Rectal smooth muscle tissue (tissue), 1 donor: ENCODE data around the gene PARP15.
"Not testable (repeated sequence)": the region's sequence is repeated elsewhere in the genome, so short reads cannot be mapped to it uniquely, and the experiment has no call there.

Experiments used
- H3K27ac ChIP-seq: one replicate; pipeline ENCODE4 v1.7.0; 2013; ENCODE audit warnings: low read depth, low read length, inconsistent platforms
- H3K27me3 ChIP-seq: one replicate; pipeline ENCODE4 v1.7.0; 2013; ENCODE audit warnings: low read length; ENCODE audit not compliant: control insufficient read depth, insufficient read depth
- H3K36me3 ChIP-seq: one replicate; pipeline ENCODE4 v1.7.0; 2013; ENCODE audit warnings: low read length; ENCODE audit not compliant: control insufficient read depth, insufficient read depth
- H3K4me1 ChIP-seq: one replicate; pipeline ENCODE4 v1.7.0; 2013; ENCODE audit warnings: low read length; ENCODE audit not compliant: control insufficient read depth, insufficient read depth
- H3K4me3 ChIP-seq: one replicate; pipeline ENCODE4 v1.7.0; 2013; ENCODE audit warnings: low read length
- H3K9ac ChIP-seq: one replicate; pipeline ENCODE4 v1.7.0; 2013; ENCODE audit warnings: low read length

PARP15 gene

DNA sequence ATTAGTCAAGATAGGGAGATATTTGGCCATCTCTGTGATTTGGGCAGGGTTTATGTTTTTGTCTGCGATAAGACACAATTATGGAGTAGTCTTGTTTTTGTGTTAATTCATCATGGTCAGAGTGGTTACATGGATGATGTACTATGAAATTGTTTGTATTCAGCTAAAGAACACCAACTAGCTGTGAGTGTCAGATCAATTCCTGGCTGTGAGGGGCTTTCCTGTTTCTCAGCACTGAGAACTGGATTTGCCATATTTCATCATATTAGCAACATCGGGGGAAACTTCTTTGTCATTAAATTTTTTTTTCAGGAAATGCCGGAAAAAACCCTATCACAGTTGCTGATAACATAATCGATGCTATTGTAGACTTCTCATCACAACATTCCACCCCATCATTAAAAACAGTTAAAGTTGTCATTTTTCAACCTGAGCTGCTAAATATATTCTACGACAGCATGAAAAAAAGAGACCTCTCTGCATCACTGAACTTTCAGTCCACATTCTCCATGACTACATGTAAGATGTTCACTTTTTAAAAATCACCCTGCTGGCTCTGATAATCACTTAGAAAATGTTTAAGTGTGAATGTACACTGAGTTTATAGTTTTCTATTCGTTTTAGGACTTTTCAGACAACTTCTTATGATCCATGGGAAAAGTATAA is 49.2 kb downstream of the PARP15 start:
- Histone ChIP-seq H3K4me1 (no peaks in the 10 kb centered on the region), H3K4me3 (no peak overlapping the region), H3K36me3 (no peaks in the 10 kb centered on the region), H3K27ac (no peak overlapping the region), H3K27me3 (no peaks in the 10 kb centered on the region), H3K9ac (no peak overlapping the region)

DNA sequence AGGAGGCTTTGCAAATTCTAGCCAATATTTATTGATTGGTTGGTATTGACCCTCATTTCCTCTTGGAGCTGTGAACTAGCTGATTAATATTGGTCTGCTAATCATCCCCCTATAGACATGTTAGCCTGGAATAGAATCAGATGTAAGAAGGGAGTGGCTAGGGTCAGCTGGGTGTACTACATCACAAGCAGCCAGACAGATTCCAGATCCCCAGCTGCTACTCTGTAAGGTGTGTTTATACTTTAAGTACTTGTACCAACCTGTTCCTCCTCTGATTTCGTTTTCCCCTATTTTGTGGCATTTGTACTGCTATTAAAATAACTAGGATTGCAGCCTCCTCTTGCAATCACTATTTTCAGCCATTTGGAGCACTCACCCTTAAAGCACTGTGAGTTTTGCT is 49.9 kb downstream of the PARP15 start:
- no peaks in the 10 kb centered on the region for H3K27me3 ChIP-seq
- H3K9ac ChIP-seq, result no peak overlapping the region
- no peaks in the 10 kb centered on the region for H3K36me3 ChIP-seq
- H3K4me1 ChIP-seq, result no peaks in the 10 kb centered on the region
- H3K4me3 ChIP-seq, result no peak overlapping the region
- no peak overlapping the region for H3K27ac ChIP-seq

DNA sequence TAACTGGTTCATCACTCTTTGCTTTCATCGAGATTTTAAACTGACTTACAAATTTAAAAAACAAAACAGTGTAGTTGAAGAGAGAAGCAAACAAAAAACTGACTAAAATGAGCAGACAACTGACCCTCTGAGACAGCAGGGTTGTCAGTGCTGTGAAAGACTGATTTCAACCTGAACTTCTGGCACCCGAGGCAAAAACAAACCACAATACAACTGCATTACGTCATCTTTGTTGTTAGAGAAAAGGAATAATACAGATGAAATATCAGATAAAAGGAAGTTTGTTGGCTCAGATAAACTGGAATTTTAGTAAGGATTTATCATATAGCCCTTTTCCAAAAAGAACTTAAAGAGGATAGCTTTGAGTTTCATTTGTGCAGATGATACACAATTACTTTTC is 51.1 kb downstream of the PARP15 start:
- H3K27me3 ChIP-seq, result no peaks in the 10 kb centered on the region
- no peaks in the 10 kb centered on the region for H3K36me3 ChIP-seq
- H3K4me1 ChIP-seq, result no peaks in the 10 kb centered on the region
- H3K9ac ChIP-seq, result no peak overlapping the region
- H3K27ac ChIP-seq, result no peak overlapping the region
- no peak overlapping the region for H3K4me3 ChIP-seq

DNA sequence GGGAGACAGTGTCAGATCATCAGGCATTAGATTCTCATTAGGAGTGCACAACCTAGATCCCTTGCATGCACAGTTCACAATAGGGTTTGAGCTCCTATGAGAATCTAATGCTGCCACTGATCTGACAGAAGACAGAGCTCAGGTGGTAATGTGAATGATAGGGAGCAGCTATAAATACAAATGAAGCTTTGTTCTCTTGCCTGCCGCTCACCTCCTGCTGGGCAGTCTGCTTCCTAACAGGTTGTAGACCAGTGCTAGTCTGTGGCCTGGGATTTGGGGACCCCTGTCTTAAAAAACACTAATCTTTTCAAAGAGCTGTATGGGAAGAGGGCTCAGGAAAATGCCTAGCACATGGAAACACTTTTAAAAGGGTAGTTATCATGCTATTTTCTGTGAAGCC is 52.3 kb downstream of the PARP15 start:
- no peaks in the 10 kb centered on the region for H3K36me3 ChIP-seq
- H3K4me1 ChIP-seq, result no peaks in the 10 kb centered on the region
- H3K27ac ChIP-seq, result no peak overlapping the region
- no peak overlapping the region for H3K4me3 ChIP-seq
- H3K27me3 ChIP-seq, result no peaks in the 10 kb centered on the region
- H3K9ac ChIP-seq, result no peak overlapping the region

DNA sequence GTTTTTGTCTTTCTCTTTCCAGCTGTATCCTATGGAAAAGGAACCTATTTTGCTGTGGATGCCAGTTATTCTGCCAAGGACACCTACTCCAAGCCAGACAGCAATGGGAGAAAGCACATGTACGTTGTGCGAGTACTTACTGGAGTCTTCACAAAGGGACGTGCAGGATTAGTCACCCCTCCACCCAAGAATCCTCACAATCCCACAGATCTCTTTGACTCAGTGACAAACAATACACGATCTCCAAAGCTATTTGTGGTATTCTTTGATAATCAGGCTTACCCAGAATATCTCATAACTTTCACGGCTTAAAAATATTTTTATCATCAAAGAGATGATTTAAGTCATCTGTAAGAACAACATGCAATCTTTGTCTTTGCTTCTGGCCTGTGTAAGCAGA is 58.3 kb downstream of the PARP15 start:
- Histone ChIP-seq H3K9ac (no peak overlapping the region), H3K4me1 (no peaks in the 10 kb centered on the region), H3K27me3 (no peaks in the 10 kb centered on the region), H3K27ac (no peak overlapping the region), H3K4me3 (no peak overlapping the region), H3K36me3 (no peaks in the 10 kb centered on the region)

DNA sequence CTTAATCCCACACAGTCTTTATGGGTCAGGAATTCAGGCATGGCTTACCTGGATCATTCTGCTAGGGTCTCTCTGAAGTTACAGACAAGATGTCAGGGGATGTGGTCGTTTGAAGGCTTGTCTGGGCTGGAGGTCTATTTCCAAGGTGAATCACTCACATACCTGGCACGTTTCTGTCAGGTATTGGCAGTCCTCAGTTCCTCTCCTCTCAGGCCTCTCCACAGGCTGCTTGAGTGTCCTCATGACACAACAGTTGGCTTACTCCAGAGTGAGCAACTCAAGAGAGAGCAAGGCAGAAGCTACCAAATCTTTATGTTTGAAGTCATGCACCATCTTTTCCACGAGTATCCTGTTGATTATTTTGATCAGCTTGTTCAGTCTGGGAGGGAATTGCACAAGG is 59.2 kb downstream of the PARP15 start:
- H3K36me3 ChIP-seq, result no peaks in the 10 kb centered on the region
- H3K4me1 ChIP-seq, result no peaks in the 10 kb centered on the region
- no peaks in the 10 kb centered on the region for H3K27me3 ChIP-seq
- H3K4me3 ChIP-seq, result no peak overlapping the region
- H3K27ac ChIP-seq, result no peak overlapping the region
- H3K9ac ChIP-seq, result no peak overlapping the region

DNA sequence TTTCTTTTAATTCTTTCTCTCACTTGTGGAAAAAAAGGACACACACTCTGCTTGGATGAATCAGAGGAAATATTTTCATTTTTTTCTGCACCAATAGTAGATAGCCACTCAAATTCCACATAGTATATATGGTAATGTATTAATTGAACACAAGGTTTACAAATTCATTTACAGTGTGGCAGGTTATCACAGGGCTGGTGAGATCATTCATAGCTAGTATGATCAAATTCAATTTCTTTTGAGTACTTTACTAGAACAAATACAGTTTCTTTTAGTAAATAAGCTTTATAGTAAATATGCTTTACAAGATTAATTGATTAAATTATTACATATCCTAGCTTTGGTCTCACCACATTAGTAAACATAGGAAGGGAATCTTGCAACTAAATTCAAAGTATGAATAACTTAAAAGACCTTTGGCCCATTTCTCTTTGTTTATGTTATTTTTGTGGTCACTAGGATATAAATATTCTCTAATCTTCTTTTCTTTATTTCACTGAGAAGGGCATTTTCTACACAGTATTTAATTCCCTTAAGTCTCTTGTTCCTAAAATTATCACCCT is 63.1 kb downstream of the PARP15 start:
- H3K27me3 ChIP-seq, result no peaks in the 10 kb centered on the region
- H3K9ac ChIP-seq, result no peak overlapping the region
- H3K36me3 ChIP-seq, result no peaks in the 10 kb centered on the region
- H3K4me3 ChIP-seq, result no peak overlapping the region
- no peaks in the 10 kb centered on the region for H3K4me1 ChIP-seq
- H3K27ac ChIP-seq, result no peak overlapping the region

DNA sequence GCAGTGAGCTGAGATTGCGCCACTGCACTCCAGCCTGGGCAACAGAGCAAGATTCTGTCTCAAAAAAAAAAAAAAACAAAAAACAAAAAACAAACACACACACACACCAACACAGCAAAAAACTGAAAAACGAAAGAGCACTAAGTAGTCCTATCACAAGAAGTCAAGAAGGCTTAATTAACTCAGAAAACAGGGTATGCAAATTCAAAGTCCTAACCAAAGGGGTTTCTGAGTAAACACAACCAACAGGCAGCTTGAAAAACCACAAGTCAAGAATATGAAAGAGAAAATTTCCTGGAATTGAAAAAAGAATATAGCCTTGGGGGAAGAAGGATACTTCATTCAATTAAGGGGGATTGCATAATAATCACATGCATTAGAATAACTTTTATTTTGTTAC is 65.5 kb downstream of the PARP15 start:
- Histone ChIP-seq H3K27ac (no peak overlapping the region), H3K9ac (no peak overlapping the region), H3K36me3 (no peaks in the 10 kb centered on the region), H3K27me3 (no peaks in the 10 kb centered on the region), H3K4me3 (no peak overlapping the region), H3K4me1 (no peaks in the 10 kb centered on the region)

DNA sequence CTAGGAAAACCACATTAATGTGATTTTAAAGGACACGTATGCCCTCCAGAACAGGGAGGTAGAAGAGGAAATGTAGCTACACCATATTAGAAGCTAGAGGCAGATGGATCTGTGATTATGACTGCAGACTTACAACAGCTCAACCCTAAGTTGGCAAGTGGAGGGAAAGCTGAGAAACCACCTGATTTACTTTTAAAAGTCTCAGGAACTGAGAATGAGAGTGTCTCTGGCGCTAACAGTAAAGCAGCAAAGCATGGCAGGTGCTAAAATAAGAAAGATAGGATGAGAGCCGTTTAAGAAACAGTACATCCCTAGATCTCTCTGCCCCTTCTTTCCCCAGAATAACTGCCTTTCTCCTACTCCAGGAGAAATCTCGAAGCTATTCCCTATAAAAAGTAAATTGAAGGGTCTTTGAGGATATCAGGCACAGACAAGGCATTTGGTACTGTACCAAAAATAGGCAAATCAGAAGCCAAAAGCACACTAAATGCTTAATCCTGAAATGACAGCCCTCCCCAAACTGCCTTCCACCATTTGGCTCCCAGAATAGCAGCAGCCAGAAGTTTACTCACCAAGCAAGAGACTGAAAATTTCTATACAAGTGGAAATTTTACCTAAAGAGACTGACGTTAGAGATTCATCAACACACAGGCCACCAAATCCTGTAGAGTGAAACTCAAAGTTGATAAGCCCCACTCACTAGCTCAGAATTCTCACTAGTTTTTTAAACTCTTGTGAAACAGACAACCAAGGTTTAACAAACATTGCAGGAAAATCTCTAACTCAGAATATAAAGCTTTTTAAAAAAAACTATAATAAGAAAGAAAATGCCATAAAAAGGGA is 68.9 kb downstream of the PARP15 start:
- H3K36me3 ChIP-seq, result no peaks in the 10 kb centered on the region
- H3K27me3 ChIP-seq, result no peaks in the 10 kb centered on the region
- no peak overlapping the region for H3K9ac ChIP-seq
- no peak overlapping the region for H3K27ac ChIP-seq
- no peak overlapping the region for H3K4me3 ChIP-seq
- H3K4me1 ChIP-seq, result no peaks in the 10 kb centered on the region

DNA sequence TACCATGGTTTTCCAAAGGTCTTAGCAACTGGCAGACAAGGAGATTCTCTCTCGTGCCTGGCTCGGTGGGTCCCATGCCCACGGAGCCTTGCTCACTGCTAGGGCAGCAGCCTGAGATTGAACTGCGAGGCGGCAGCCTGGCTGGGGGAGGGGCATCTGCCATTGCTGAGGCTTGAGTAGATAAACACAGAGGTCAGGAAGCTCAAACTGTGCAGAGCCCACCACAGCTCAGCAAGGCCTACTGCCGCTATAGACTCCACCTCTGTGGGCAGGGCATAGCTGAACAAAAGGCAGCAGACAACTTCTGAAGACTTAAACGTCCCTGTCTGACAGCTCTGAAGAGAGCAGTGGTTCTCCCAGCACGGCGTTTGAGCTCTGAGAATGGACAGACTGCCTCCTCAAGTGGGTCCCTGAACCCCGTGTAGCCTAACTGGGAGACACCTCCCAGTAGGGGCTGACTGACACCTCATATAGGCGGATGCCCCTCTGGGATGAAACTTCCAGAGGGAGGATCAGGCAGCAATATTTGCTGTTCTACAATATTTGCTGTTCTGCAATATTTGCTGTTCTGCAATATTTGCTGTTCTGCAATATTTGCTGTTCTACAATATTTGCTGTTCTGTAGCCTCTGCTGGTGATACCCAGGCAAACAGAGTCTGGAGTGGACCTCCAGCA is 73.9 kb downstream of the PARP15 start:
- not testable (repeated sequence) for H3K27ac ChIP-seq, H3K9ac ChIP-seq, H3K27me3 ChIP-seq, H3K36me3 ChIP-seq, H3K4me1 ChIP-seq, H3K4me3 ChIP-seq

DNA sequence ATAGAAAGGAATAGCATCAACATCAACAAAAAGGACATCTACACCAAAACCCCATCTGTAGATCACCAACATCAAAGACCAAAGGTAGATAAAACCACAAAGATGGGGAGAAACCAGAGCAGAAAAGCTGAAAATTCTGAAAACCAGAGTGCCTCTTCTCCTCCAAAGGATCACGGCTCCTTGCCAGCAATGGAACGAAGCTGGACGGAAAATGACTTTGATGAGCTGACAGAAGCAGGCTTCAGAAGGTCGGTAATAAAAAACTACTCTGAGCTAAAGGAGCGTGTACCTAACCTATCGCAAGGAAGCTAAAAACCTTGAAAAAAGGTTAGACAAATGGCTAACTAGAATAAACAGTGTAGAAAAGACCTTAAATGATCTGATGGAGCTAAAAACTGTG is 74.5 kb downstream of the PARP15 start:
- H3K9ac ChIP-seq, H3K27me3 ChIP-seq, H3K27ac ChIP-seq, H3K4me1 ChIP-seq, H3K4me3 ChIP-seq, H3K36me3 ChIP-seq: not testable (repeated sequence)

DNA sequence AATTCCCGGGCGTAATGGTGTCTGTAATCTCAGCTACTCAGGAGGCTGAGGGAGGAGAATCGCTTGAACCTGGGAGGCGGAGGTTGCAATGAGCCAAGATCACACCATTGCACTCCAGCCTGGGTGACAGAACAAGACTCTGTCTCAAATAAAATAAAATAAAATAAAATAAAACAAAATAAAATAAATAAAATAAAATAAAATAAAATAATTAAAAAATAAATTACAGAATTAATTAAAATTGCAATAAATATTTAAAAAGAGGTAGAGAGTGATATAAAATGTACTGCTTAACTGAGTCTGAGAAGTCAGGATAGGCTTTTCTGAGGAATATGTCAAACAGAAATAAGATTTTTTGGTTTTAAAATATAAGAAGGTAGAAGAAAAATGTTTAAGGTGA is 80.9 kb downstream of the PARP15 start:
- H3K4me3 ChIP-seq, H3K9ac ChIP-seq, H3K27me3 ChIP-seq, H3K36me3 ChIP-seq, H3K27ac ChIP-seq, H3K4me1 ChIP-seq: not testable (repeated sequence)
